ENCODE results near the gene GNAL. TPM values are rescaled to one million over a fixed set of nuclear protein-coding genes. Genes with fewer than 3 reads are reported as not detected.

GNAL gene
- total RNA-seq, 1 experiment from 2014 or later = 4.6 TPM

DNA sequence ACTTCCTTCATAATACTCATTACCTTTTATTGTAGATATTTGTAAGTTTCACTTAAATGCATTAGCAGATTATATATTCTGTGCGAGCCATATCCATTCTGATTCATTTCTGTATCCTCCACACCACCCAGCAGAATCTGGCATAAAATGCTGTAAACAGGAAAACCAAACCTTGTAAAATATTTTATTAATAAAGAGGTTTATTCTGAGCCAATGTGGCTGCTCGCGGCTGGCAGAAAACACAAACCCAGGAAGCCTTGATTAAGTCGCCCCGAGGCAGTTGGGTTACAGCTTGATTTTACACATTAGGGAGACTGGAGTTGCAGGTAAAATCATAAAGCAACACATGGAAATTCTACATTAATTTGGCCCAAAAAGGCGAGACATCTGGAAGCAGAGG is 40.5 kb downstream of the GNAL start:
- Histone ChIP-seq H3K4me3 (replicated peaks in 1 of 2; ENCODE audit: low read depth in 1 of 2, low read length in 2 of 2) (no peak overlapping the region), H3K4me1 (ENCODE audit: control insufficient read depth in 1 of 2, insufficient read depth in 2 of 2, low read length in 2 of 2) (peaks cover 2 to 4% of the 10 kb centered on the region in 2 experiments; a peak in 2 of 4 replicates), H3K4me2 (ENCODE audit: low read length) (no peak overlapping the region), H3K27ac (ENCODE audit: low read depth, low read length) (no peak overlapping the region), H3K27me3 (ENCODE audit: insufficient read depth, low read length) (peaks cover 17% of the 10 kb centered on the region), H3K36me3 (ENCODE audit: control insufficient read depth in 1 of 2, insufficient read depth in 2 of 2, low read length in 2 of 2) (no peaks in the 10 kb centered on the region), H4K20me1 (ENCODE audit: insufficient read depth) (no peaks in the 10 kb centered on the region), H3K9me3 (ENCODE audit: control insufficient read depth in 1 of 2, insufficient read depth in 1 of 2, low read depth in 1 of 2, low read length in 2 of 2) (no peaks in the 10 kb centered on the region), H3K79me2 (ENCODE audit: insufficient read depth, low read length) (no peaks in the 10 kb centered on the region), H3K9ac (ENCODE audit: low read length) (no peak overlapping the region), H3K9me2 (ENCODE audit: insufficient read depth) (no peaks in the 10 kb centered on the region), H2AFZ (ENCODE audit: low read depth, low read length, poor library complexity, severe bottlenecking) (no peak overlapping the region)
- ATAC-seq (no peak), DNase-seq (ENCODE audit: low read depth, low spot score) (no peak)
- ChIA-PET CTCF (interaction anchor here (1.4 to 4.6 kb wide), 2 partner anchors 11 to 73 kb away, joined by 5 to 65 read pairs; no protein-coding TSS in a partner anchor), POLR2A (no interaction called here), RAD21 (ENCODE audit: low non-redundant PET in 1 of 2, low total read pairs in 2 of 2, uncharacterized antibody in 2 of 2, unreplicated experiment in 2 of 2) (no interaction called here)
- intact Hi-C loops (cut with micrococcal nuclease) = no loop called here
- no TSS peak for BruUV-seq (replicated peaks)
- TF ChIP-seq ELF1 (IDR thresholded peaks at IDR 0.05; ENCODE audit: borderline replicate concordance, low read depth) = no peak
- no peak for TF ChIP-seq SP1 (IDR thresholded peaks at IDR 0.05; ENCODE audit: low read depth)
- TF ChIP-seq FOSL1 (IDR thresholded peaks at IDR 0.05; ENCODE audit: low read depth) = no peak
- TF ChIP-seq EGR1 (IDR thresholded peaks at IDR 0.05; ENCODE audit: low read depth) = no peak
- TF ChIP-seq CEBPB (IDR thresholded peaks at IDR 0.05; ENCODE audit: low read depth) = no peak
- TF ChIP-seq SRF (IDR thresholded peaks at IDR 0.05; ENCODE audit: low read depth) = no peak
- TF ChIP-seq TCF7L2 (IDR thresholded peaks at IDR 0.05; ENCODE audit: borderline replicate concordance, extremely low read depth, insufficient read depth, insufficient read length) = no peak
- TF ChIP-seq EZH2 (IDR thresholded peaks at IDR 0.05) = no peak

DNA sequence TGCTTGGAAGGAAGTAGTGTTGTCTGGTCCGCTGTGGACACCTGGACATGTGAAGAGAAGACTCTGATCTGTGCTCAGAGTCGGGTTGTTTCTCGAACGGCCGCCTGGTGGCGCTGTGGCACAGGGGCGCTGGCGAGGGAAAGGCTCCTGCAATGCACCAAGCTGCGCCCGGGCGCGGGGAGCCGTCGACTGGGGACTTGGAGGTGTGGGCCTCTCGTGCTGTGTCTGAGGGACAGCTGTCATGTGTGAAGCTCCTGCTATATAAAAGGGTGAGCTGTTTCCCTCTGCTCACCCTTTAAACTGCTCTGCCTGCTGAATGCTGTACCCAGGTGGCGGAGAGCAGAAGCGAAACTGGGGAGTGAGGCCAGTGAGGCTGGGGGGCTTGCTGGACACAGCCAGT is 44.0 kb downstream of the GNAL start:
- POLR2A ChIA-PET = interaction anchor here (1.4 kb wide), 1 partner anchor 78 kb away, joined by 3 read pairs; no protein-coding TSS in a partner anchor
- ATAC-seq (peak; percentile 98), DNase-seq (ENCODE audit: low read depth, low spot score) (peak; percentile 48)
- RAD21 ChIA-PET (ENCODE audit: low non-redundant PET in 1 of 2, low total read pairs in 2 of 2, uncharacterized antibody in 2 of 2, unreplicated experiment in 2 of 2) = interaction anchor here in 1 of 2 experiments (0.6 to 1.3 kb wide), 4 partner anchors 62 to 306 kb away, joined by 3 to 4 read pairs (median 4); no protein-coding TSS in a partner anchor
- BruUV-seq (replicated peaks) = no TSS peak
- Histone ChIP-seq H3K4me3 (replicated peaks in 1 of 2; ENCODE audit: low read depth in 1 of 2, low read length in 2 of 2) (peak overlapping the region; percentile 23 to 45), H3K9me2 (ENCODE audit: insufficient read depth) (no peaks in the 10 kb centered on the region), H3K9me3 (ENCODE audit: control insufficient read depth in 1 of 2, insufficient read depth in 1 of 2, low read depth in 1 of 2, low read length in 2 of 2) (no peaks in the 10 kb centered on the region), H3K79me2 (ENCODE audit: insufficient read depth, low read length) (no peaks in the 10 kb centered on the region), H3K4me2 (ENCODE audit: low read length) (peak overlapping the region; percentile 82), H3K9ac (ENCODE audit: low read length) (no peak overlapping the region), H3K36me3 (ENCODE audit: control insufficient read depth in 1 of 2, insufficient read depth in 2 of 2, low read length in 2 of 2) (no peaks in the 10 kb centered on the region), H3K4me1 (ENCODE audit: control insufficient read depth in 1 of 2, insufficient read depth in 2 of 2, low read length in 2 of 2) (peaks cover 2 to 4% of the 10 kb centered on the region in 2 experiments; a peak in 2 of 4 replicates), H3K27ac (ENCODE audit: low read depth, low read length) (no peak overlapping the region), H2AFZ (ENCODE audit: low read depth, low read length, poor library complexity, severe bottlenecking) (no peak overlapping the region), H3K27me3 (ENCODE audit: insufficient read depth, low read length) (peaks cover 17% of the 10 kb centered on the region), H4K20me1 (ENCODE audit: insufficient read depth) (no peaks in the 10 kb centered on the region)
- intact Hi-C loops (cut with micrococcal nuclease) = loop anchor here (1.0 kb wide), 3 partner anchors 139 to 306 kb away; no protein-coding TSS in a partner anchor
- CTCF ChIA-PET = interaction anchor here (0.6 to 2.3 kb wide), 14 partner anchors 9 to 306 kb away, joined by 3 to 17 read pairs (median 4); partner anchors contain the start of gene IMPA2
- no peak for TF ChIP-seq EZH2 (IDR thresholded peaks at IDR 0.05)
- TF ChIP-seq, protein P1, sequence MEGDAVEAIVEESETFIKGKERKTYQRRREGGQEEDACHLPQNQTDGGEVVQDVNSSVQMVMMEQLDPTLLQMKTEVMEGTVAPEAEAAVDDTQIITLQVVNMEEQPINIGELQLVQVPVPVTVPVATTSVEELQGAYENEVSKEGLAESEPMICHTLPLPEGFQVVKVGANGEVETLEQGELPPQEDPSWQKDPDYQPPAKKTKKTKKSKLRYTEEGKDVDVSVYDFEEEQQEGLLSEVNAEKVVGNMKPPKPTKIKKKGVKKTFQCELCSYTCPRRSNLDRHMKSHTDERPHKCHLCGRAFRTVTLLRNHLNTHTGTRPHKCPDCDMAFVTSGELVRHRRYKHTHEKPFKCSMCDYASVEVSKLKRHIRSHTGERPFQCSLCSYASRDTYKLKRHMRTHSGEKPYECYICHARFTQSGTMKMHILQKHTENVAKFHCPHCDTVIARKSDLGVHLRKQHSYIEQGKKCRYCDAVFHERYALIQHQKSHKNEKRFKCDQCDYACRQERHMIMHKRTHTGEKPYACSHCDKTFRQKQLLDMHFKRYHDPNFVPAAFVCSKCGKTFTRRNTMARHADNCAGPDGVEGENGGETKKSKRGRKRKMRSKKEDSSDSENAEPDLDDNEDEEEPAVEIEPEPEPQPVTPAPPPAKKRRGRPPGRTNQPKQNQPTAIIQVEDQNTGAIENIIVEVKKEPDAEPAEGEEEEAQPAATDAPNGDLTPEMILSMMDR (IDR thresholded peaks at IDR 0.05 in 2 of 3, conservative IDR thresholded peaks at IDR 0.05 in 1 of 3; ENCODE audit: borderline replicate concordance in 1 of 3, insufficient read depth in 1 of 3, low read depth in 2 of 3, low read length in 2 of 3) = peak; percentile 80 to 97 (median 90)
- TF ChIP-seq, protein P2, sequence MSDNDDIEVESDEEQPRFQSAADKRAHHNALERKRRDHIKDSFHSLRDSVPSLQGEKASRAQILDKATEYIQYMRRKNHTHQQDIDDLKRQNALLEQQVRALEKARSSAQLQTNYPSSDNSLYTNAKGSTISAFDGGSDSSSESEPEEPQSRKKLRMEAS (IDR thresholded peaks at IDR 0.05) = peak; percentile 52
- TF ChIP-seq, protein P3, sequence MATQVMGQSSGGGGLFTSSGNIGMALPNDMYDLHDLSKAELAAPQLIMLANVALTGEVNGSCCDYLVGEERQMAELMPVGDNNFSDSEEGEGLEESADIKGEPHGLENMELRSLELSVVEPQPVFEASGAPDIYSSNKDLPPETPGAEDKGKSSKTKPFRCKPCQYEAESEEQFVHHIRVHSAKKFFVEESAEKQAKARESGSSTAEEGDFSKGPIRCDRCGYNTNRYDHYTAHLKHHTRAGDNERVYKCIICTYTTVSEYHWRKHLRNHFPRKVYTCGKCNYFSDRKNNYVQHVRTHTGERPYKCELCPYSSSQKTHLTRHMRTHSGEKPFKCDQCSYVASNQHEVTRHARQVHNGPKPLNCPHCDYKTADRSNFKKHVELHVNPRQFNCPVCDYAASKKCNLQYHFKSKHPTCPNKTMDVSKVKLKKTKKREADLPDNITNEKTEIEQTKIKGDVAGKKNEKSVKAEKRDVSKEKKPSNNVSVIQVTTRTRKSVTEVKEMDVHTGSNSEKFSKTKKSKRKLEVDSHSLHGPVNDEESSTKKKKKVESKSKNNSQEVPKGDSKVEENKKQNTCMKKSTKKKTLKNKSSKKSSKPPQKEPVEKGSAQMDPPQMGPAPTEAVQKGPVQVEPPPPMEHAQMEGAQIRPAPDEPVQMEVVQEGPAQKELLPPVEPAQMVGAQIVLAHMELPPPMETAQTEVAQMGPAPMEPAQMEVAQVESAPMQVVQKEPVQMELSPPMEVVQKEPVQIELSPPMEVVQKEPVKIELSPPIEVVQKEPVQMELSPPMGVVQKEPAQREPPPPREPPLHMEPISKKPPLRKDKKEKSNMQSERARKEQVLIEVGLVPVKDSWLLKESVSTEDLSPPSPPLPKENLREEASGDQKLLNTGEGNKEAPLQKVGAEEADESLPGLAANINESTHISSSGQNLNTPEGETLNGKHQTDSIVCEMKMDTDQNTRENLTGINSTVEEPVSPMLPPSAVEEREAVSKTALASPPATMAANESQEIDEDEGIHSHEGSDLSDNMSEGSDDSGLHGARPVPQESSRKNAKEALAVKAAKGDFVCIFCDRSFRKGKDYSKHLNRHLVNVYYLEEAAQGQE (IDR thresholded peaks at IDR 0.05; ENCODE audit: low read depth) = no peak
- peak; percentile 91 for TF ChIP-seq RAD21 (IDR thresholded peaks at IDR 0.05; ENCODE audit: low read depth)

All from HCT116 (cell line).